H1 (cell line): ENCODE data around the gene CRIP1. TPM values are rescaled to one million over a fixed set of nuclear protein-coding genes. Genes with fewer than 3 reads are reported as not detected.

Experiments
- CTCF ChIA-PET: fragments of 300-600 bp; sonication (Branson Sonifier 250); formaldehyde crosslinking; loops from one replicate; lab custom pipeline; 2021; ENCODE audit not compliant: partially characterized antibody; lab: Charles Lee
- POLR2A ChIA-PET: fragments of 300-600 bp; sonication (Branson Sonifier 250); formaldehyde crosslinking; loops from one replicate; lab custom pipeline; 2021; ENCODE audit warnings: inconsistent platforms; ENCODE audit not compliant: partially characterized antibody; lab: Charles Lee
- DNase-seq, 2 experiments: peaks; one replicate each; pipeline versions ENCODE4 v3.0.0 to v3.0.0-alpha.2; 2010 to 2022; ENCODE audit warnings: low spot score in 2 of 2, low read depth in 1 of 2, mixed read lengths in 1 of 2
- FAIRE-seq: peaks from 2 replicates; lab custom pipeline; 2011; peaks lifted over from hg19 to GRCh38; lab: Jason Lieb, UNC
- H2AFZ ChIP-seq: 2 replicates; pipeline ENCODE4 v1.8.1; 2012; ENCODE audit warnings: low read length, inconsistent platforms
- H2AK5ac ChIP-seq: 2 replicates; pipeline ENCODE4 v1.6.1; 2013; ENCODE audit warnings: low read depth, low read length
- H2BK120ac ChIP-seq: replicated peaks from 2 replicates; pipeline ENCODE3; 2013; ENCODE audit warnings: low read depth, low read length, inconsistent platforms
- H2BK12ac ChIP-seq: 2 replicates; pipeline ENCODE4 v1.6.1; 2013; ENCODE audit warnings: low read depth, low read length
- H2BK15ac ChIP-seq: 2 replicates; pipeline ENCODE4 v1.6.1; 2013; ENCODE audit warnings: low read length
- H2BK20ac ChIP-seq: 2 replicates; pipeline ENCODE4 v1.6.1; 2013; ENCODE audit warnings: low read length
- H2BK5ac ChIP-seq: 2 replicates; pipeline ENCODE4 v1.6.1; 2013; ENCODE audit warnings: low read depth, low read length
- H3K14ac ChIP-seq: 2 replicates; pipeline ENCODE4 v1.6.1; 2013; ENCODE audit warnings: inconsistent platforms; ENCODE audit not compliant: insufficient read length
- H3K18ac ChIP-seq: 2 replicates; pipeline ENCODE4 v1.6.1; 2013; ENCODE audit warnings: low read length; ENCODE audit errors: extremely low read depth
- H3K23ac ChIP-seq: 2 replicates; pipeline ENCODE4 v1.6.1; 2013; ENCODE audit warnings: inconsistent platforms; ENCODE audit not compliant: insufficient read length
- H3K23me2 ChIP-seq: 2 replicates; pipeline ENCODE4 v1.6.1; 2013; ENCODE audit warnings: low read depth, low read length
- H3K27ac ChIP-seq: 2 replicates; pipeline ENCODE4 v1.6.1; 2011; ENCODE audit warnings: low read depth, low read length, inconsistent platforms
- H3K27me3 ChIP-seq, 4 experiments: replicated peaks in 1 of 4; 1 replicate in 1 of 4; 2 replicates in 3 of 4; pipeline versions ENCODE4 v1.6.1 to v1.8.1; 2011 to 2013; ENCODE audit warnings: low read length in 3 of 4, mild to moderate bottlenecking in 3 of 4, inconsistent platforms in 2 of 4, mixed read lengths in 2 of 4, moderate library complexity in 1 of 4; ENCODE audit not compliant: control insufficient read depth in 3 of 4, insufficient read depth in 3 of 4; ENCODE audit errors: extremely low read depth in 1 of 4
- H3K36me3 ChIP-seq, 4 experiments: 2 replicates each; pipeline versions ENCODE4 v1.6.1 to v1.8.1; 2011 to 2013; ENCODE audit warnings: mild to moderate bottlenecking in 4 of 4, low read length in 3 of 4, moderate library complexity in 2 of 4, control low read depth in 1 of 4, inconsistent platforms in 1 of 4; ENCODE audit not compliant: insufficient read depth in 4 of 4, control insufficient read depth in 2 of 4
- H3K4ac ChIP-seq: replicated peaks from 2 replicates; pipeline ENCODE3; 2013; ENCODE audit warnings: low read length, low read depth, mixed read lengths, inconsistent platforms; ENCODE audit not compliant: insufficient read length
- H3K4me1 ChIP-seq, 4 experiments: replicated peaks in 1 of 4; 1 replicate in 1 of 4; 2 replicates in 3 of 4; pipeline versions ENCODE4 v1.6.1 to v1.8.1; 2011 to 2013; ENCODE audit warnings: low read length in 3 of 4, inconsistent platforms in 2 of 4, mixed read lengths in 1 of 4; ENCODE audit not compliant: insufficient read depth in 4 of 4, control insufficient read depth in 3 of 4
- H3K4me2 ChIP-seq, 2 experiments: 2 replicates each; pipeline versions ENCODE4 v1.6.1 to v1.8.1; 2011 to 2013; ENCODE audit warnings: low read depth in 2 of 2, low read length in 2 of 2, control low read depth in 1 of 2, inconsistent platforms in 1 of 2, mild to moderate bottlenecking in 1 of 2; ENCODE audit not compliant: insufficient read depth in 1 of 2
- H3K4me3 ChIP-seq, 4 experiments: fragments of 200-600, 300-600 bp in 1 of 4; sonication (generic), shearing (Covaris generic), sonication (Bioruptor Twin) in 1 of 4; 2 replicates each; pipeline versions ENCODE4 v1.5.1 to v1.8.1; 2011 to 2016; ENCODE audit warnings: low read length in 4 of 4, low read depth in 3 of 4, control low read depth in 2 of 4, inconsistent platforms in 2 of 4, mild to moderate bottlenecking in 2 of 4, mixed read lengths in 1 of 4, moderate library complexity in 1 of 4; ENCODE audit not compliant: insufficient read depth in 2 of 4; ENCODE audit errors: extremely low read depth in 1 of 4
- H3K56ac ChIP-seq: replicated peaks from 2 replicates; pipeline ENCODE3; 2013; ENCODE audit warnings: low read depth, mild to moderate bottlenecking, mixed read lengths, low read length, inconsistent platforms; ENCODE audit not compliant: insufficient read length
- H3K79me1 ChIP-seq: 2 replicates; pipeline ENCODE4 v1.6.1; 2013; ENCODE audit warnings: low read depth, low read length, control low read depth
- H3K79me2 ChIP-seq, 2 experiments: 2 replicates each; pipeline versions ENCODE4 v1.6.1 to v1.8.1; 2012 to 2013; ENCODE audit warnings: low read length in 2 of 2, mild to moderate bottlenecking in 2 of 2, inconsistent platforms in 1 of 2; ENCODE audit not compliant: insufficient read depth in 2 of 2, control insufficient read depth in 1 of 2
- H3K9ac ChIP-seq, 4 experiments: replicated peaks in 1 of 4; 1 replicate in 1 of 4; 2 replicates in 3 of 4; pipeline versions ENCODE4 v1.6.1 to v1.8.1; 2011 to 2013; ENCODE audit warnings: low read depth in 3 of 4, low read length in 3 of 4, control low read depth in 2 of 4, mild to moderate bottlenecking in 2 of 4, moderate library complexity in 2 of 4, inconsistent platforms in 1 of 4; ENCODE audit errors: extremely low read depth in 1 of 4
- H3K9me3 ChIP-seq, 2 experiments: 2 replicates each; pipeline versions ENCODE4 v1.6.1 to v1.8.1; 2012 to 2013; ENCODE audit warnings: mild to moderate bottlenecking in 2 of 2, moderate library complexity in 2 of 2, control low read depth in 1 of 2, inconsistent platforms in 1 of 2, low read depth in 1 of 2, low read length in 1 of 2, mixed read lengths in 1 of 2; ENCODE audit not compliant: insufficient read depth in 2 of 2
- H4K20me1 ChIP-seq, 2 experiments: replicated peaks in 1 of 2; 2 replicates each; pipeline versions ENCODE3 to v1.8.1; 2011 to 2013; ENCODE audit warnings: inconsistent platforms in 2 of 2, low read length in 2 of 2, mild to moderate bottlenecking in 1 of 2; ENCODE audit not compliant: insufficient read depth in 2 of 2, control insufficient read depth in 1 of 2
- H4K5ac ChIP-seq: 2 replicates; pipeline ENCODE4 v1.6.1; 2013; ENCODE audit warnings: low read length, low read depth, mixed read lengths, inconsistent platforms; ENCODE audit not compliant: insufficient read length
- H4K8ac ChIP-seq: 2 replicates; pipeline ENCODE4 v1.8.0; 2013; ENCODE audit warnings: mild to moderate bottlenecking, moderate library complexity, low read length, inconsistent platforms; ENCODE audit not compliant: insufficient read depth; ENCODE audit errors: extremely low read depth
- H4K91ac ChIP-seq: replicated peaks from 2 replicates; pipeline ENCODE3; 2013; ENCODE audit warnings: low read length, mixed read lengths, inconsistent platforms; ENCODE audit not compliant: insufficient read length
- CBX8 ChIP-seq: fragments of 300-800, 300-1000 bp; sonication (generic); IDR thresholded peaks from 2 replicates; pipeline ENCODE4 v1.7.1; 2016; ENCODE audit warnings: low read depth, low read length, borderline replicate concordance
- HDAC2 ChIP-seq, 2 experiments: fragments of 300-600 bp in 1 of 2; sonication (generic) in 1 of 2; IDR thresholded peaks; 2 replicates each; pipeline ENCODE4 v1.6.1; 2011 to 2012; ENCODE audit warnings: low read depth in 2 of 2, low read length in 2 of 2, mild to moderate bottlenecking in 2 of 2, moderate library complexity in 2 of 2, borderline replicate concordance in 1 of 2, inconsistent platforms in 1 of 2
- KDM4A ChIP-seq: IDR thresholded peaks from one replicate; pipeline ENCODE4 v1.7.1; 2012; ENCODE audit warnings: low read depth, mild to moderate bottlenecking, moderate library complexity, low read length, inconsistent platforms; ENCODE audit not compliant: severe bottlenecking
- RAD21 ChIP-seq, 2 experiments: IDR thresholded peaks in 1 of 2; conservative IDR thresholded peaks in 1 of 2; 2 replicates each; pipeline ENCODE4 v1.6.1; 2011; ENCODE audit warnings: low read depth in 2 of 2, low read length in 2 of 2, improper control_type of control experiment in 1 of 2, inconsistent platforms in 1 of 2, mild to moderate bottlenecking in 1 of 2, moderate library complexity in 1 of 2
- RFX5 ChIP-seq: IDR thresholded peaks from 2 replicates; pipeline ENCODE4 v1.6.1; 2011; ENCODE audit warnings: low read depth, low read length, improper control_type of control experiment, borderline replicate concordance
- RXRA ChIP-seq: IDR thresholded peaks from 2 replicates; pipeline ENCODE4 v1.6.1; 2011; ENCODE audit warnings: low read depth, mild to moderate bottlenecking, low read length, moderate library complexity; ENCODE audit not compliant: insufficient read depth
- SAP30 ChIP-seq: fragments of 300-600 bp; sonication (generic); IDR thresholded peaks from 2 replicates; pipeline ENCODE4 v1.7.1; 2012; ENCODE audit warnings: low read length, moderate library complexity, mild to moderate bottlenecking, inconsistent platforms; ENCODE audit not compliant: insufficient read depth, insufficient replicate concordance
- TAF1 ChIP-seq: IDR thresholded peaks from 2 replicates; pipeline ENCODE4 v1.6.1; 2011; ENCODE audit warnings: mild to moderate bottlenecking, low read depth, low read length
- TBP ChIP-seq: IDR thresholded peaks from 2 replicates; pipeline ENCODE4 v1.6.1; 2011; ENCODE audit warnings: low read depth, low read length, improper control_type of control experiment
- TCF12 ChIP-seq: IDR thresholded peaks from 2 replicates; pipeline ENCODE4 v1.6.1; 2011; ENCODE audit warnings: low read depth, mild to moderate bottlenecking, low read length
- WGBS, 2 experiments: shearing (Covaris generic) in 1 of 2; methylation state at CpG; one replicate each; pipeline versions ENCODE4 v1.1.6 to v1.1.7; 2013 to 2015; ENCODE audit warnings: low lambda C conversion rate in 2 of 2, mixed read lengths in 2 of 2, inconsistent platforms in 1 of 2, low coverage in 1 of 2, missing lambda C conversion rate in 1 of 2; ENCODE audit not compliant: insufficient replicate concordance in 2 of 2, insufficient coverage in 1 of 2, insufficient read length in 1 of 2; ENCODE audit errors: extremely low coverage in 1 of 2, missing lambda C conversion rate in 1 of 2; 5-methylcytosine and 5-hydroxymethylcytosine counted together
- polyA plus RNA-seq, 7 experiments: library from polyadenylated mRNA; depleted of rRNA in 3 of 7; stranded (reverse) in 5 of 7; unstranded in 2 of 7; fragments of >200 nt in 5 of 7; fragments of 200-250 nt in 2 of 7; gene quantifications; 1 replicate in 5 of 7; 2 replicates in 1 of 7; 4 replicates in 1 of 7; pipeline versions ENCODE4 v1.2.1 to v1.2.3, GENCODE V29; 2011 to 2013; ENCODE audit warnings: missing spikeins in 2 of 7, mixed read lengths in 2 of 7
- total RNA-seq: library from RNA; stranded (reverse); fragmentation: NEBNext Ultra II Directional; extraction: Animal tissue kit (Norgen Biotek cat#: 25700); gene quantifications from 2 replicates; pipeline ENCODE4 v1.2.1, GENCODE V29; 2021

The CRIP1 gene
- total and polyA plus RNA-seq, 2 of the 8 experiments (the other 6 are each of a cell fraction or from before 2014, with no cell fraction given) = 1.2 to 2.2 TPM

- Histone ChIP-seq H2AK5ac (no peak overlapping the region), H3K23me2 (peaks cover 5% of the 10 kb centered on the region; the same call in 1 of the 2 replicates), H4K91ac (no peak overlapping the region), H3K36me3 (no peaks in the 10 kb centered on the region; a peak in 2 of 8 replicates), H3K79me2 (no peaks in the 10 kb centered on the region), H4K5ac (no peak overlapping the region), H3K4me1 (peaks cover 0 to 3% (median 0%) of the 10 kb centered on the region in 4 experiments; a peak in 4 of 7 replicates), H3K4ac (no peak overlapping the region), H3K4me3 (no peak overlapping the region), H3K9me3 (no peaks in the 10 kb centered on the region), H2BK120ac (no peak overlapping the region), H3K4me2 (no peak overlapping the region), H3K27me3 (no peaks in the 10 kb centered on the region; a peak in 2 of 7 replicates), H3K9ac (no peak overlapping the region), H3K18ac (no peak overlapping the region), H2BK12ac (no peak overlapping the region), H2BK15ac (no peak overlapping the region), H3K79me1 (no peaks in the 10 kb centered on the region), H3K56ac (no peak overlapping the region), H3K23ac (no peak overlapping the region), H4K8ac (no peak overlapping the region; the same call in 1 of the 2 replicates), H4K20me1 (peaks cover 0 to 9% of the 10 kb centered on the region in 2 experiments), H2BK20ac (no peak overlapping the region), H2BK5ac (no peak overlapping the region), H3K27ac (no peak overlapping the region), H3K14ac (no peak overlapping the region), H2AFZ (no peak overlapping the region)
- ChIA-PET CTCF (no interaction called here), POLR2A (interaction anchor here (1.2 kb wide), 1 partner anchor 11 kb away, joined by 3 read pairs; no protein-coding TSS in a partner anchor)
- DNase-seq = no peak
- no peak for FAIRE-seq
- 98% methylated on average over 6 of the region's 6 CpGs; no CpG with 5 or more reads in 1 of the 2 experiments for WGBS, 2 experiments
- TF ChIP-seq CBX8 (no peak), TAF1 (no peak), RXRA (no peak), TCF12 (no peak), KDM4A (no peak), RAD21 (IDR thresholded peaks at IDR 0.05 in 1 of 2, conservative IDR thresholded peaks at IDR 0.05 in 1 of 2; ENCODE audit: low read depth in 2 of 2, low read length in 2 of 2) (no peak), RFX5 (no peak), SAP30 (no peak), TBP (no peak), HDAC2 (IDR thresholded peaks at IDR 0.05; ENCODE audit: borderline replicate concordance in 1 of 2, low read depth in 2 of 2, low read length in 2 of 2) (no peak)
Observed at GRCh38 chr14:105494606-105494929, 7.9 kb downstream of the CRIP1 start.
